MCF 10A (cell line): Measurements from ENCODE around the gene NLRP14. TPM values are rescaled to one million over a fixed set of nuclear protein-coding genes. Genes with fewer than 3 reads are reported as not detected.

ENCODE experiments used
- BruUV-seq: library from RNA; stranded (reverse); fragments of 400-500 nt; replicated peaks from 2 replicates; lab custom pipeline; 2021; lab: Mats Ljungman, UMichigan
- CTCF ChIA-PET: fragments of 300-600 bp; sonication (Branson Sonifier 250); formaldehyde crosslinking; extraction: SDS; loops from one replicate; lab custom pipeline; 2021; ENCODE audit warnings: antibody characterized with exemption, inconsistent platforms; lab: Yijun Ruan, JAX
- POLR2A ChIA-PET: fragments of 300-600, 350-650 bp; sonication (Branson Sonifier 250); formaldehyde crosslinking; extraction: SDS; loops from one replicate; lab custom pipeline; 2020; ENCODE audit warnings: antibody characterized with exemption, inconsistent platforms; lab: Yijun Ruan, JAX
- DNase-seq: peaks from one replicate; pipeline ENCODE4 v3.0.0-alpha.2; 2018; ENCODE audit not compliant: unreplicated experiment
- H3K27ac Mint-ChIP-seq: one replicate; pipeline ENCODE4 v1.8.0; 2022; ENCODE audit warnings: mild to moderate bottlenecking, low read depth, mixed read lengths; ENCODE audit not compliant: unreplicated experiment
- H3K27me3 Mint-ChIP-seq: one replicate; pipeline ENCODE4 v1.8.0; 2022; ENCODE audit warnings: mixed read lengths; ENCODE audit not compliant: insufficient read depth, unreplicated experiment
- H3K36me3 Mint-ChIP-seq: one replicate; pipeline ENCODE4 v1.8.0; 2022; ENCODE audit warnings: mild to moderate bottlenecking, moderate library complexity, mixed read lengths; ENCODE audit not compliant: insufficient read depth, unreplicated experiment
- H3K4me1 Mint-ChIP-seq: one replicate; pipeline ENCODE4 v1.8.0; 2022; ENCODE audit warnings: mixed read lengths; ENCODE audit not compliant: insufficient read depth, unreplicated experiment
- H3K4me3 Mint-ChIP-seq: one replicate; pipeline ENCODE4 v1.8.0; 2022; ENCODE audit warnings: mild to moderate bottlenecking, moderate library complexity, mixed read lengths; ENCODE audit not compliant: unreplicated experiment
- H3K9me3 Mint-ChIP-seq: one replicate; pipeline ENCODE4 v1.8.0; 2022; ENCODE audit warnings: mixed read lengths; ENCODE audit not compliant: unreplicated experiment
- CTCF ChIP-seq: fragments of 200-600 bp; IDR thresholded peaks from one replicate; pipeline ENCODE4 v1.8.0; 2022; ENCODE audit warnings: antibody characterized with exemption, mild to moderate bottlenecking; ENCODE audit not compliant: unreplicated experiment
- intact Hi-C: fragments of 100-400 bp; cut with micrococcal nuclease; formaldehyde crosslinking; loops from 2 replicates; pipeline ENCODE4 v1.14.1; 2022
- total RNA-seq: library from RNA; stranded (reverse); gene quantifications from 2 replicates; pipeline ENCODE4 v1.2.3, GENCODE V29; 2022

The NLRP14 gene
- total RNA-seq, 1 experiment from 2014 or later: not detected

DNA sequence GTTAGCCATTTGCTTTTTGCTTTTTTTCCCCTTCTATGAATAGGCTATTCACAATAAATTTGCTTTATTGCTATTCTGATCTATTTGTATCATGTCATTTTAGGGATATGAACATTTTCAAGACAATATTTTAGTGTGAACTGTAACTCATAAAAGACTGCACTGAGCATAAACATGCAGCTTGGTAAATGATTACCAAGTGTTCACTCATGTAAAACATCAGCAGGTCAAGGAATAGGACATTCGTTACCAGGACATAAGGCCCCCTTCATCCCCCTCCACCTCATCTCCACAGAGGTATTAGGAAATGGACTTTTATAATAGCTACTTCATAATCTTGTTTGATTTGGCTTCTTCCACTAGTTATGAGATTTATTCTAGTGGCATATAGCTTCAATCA, 12.4 kb downstream of the NLRP14 start:
- intact Hi-C loops: no loop called here
- Mint-ChIP-seq H3K4me1 (no peaks in the 10 kb centered on the region), H3K27me3 (peaks cover 11% of the 10 kb centered on the region), H3K4me3 (no peak overlapping the region), H3K27ac (no peak overlapping the region), H3K9me3 (no peaks in the 10 kb centered on the region), H3K36me3 (no peaks in the 10 kb centered on the region)
- BruUV-seq: no TSS peak
- DNase-seq: no peak
- POLR2A ChIA-PET: no interaction called here
- CTCF ChIA-PET: no interaction called here
- TF ChIP-seq CTCF: no peak

- DNase-seq: no peak
- no peaks in the 10 kb centered on the region for H3K36me3 Mint-ChIP-seq
- no peaks in the 10 kb centered on the region for H3K4me1 Mint-ChIP-seq
- H3K4me3 Mint-ChIP-seq: no peak overlapping the region
- no peak for TF ChIP-seq CTCF
- peaks cover 11% of the 10 kb centered on the region for H3K27me3 Mint-ChIP-seq
- no peak overlapping the region for H3K27ac Mint-ChIP-seq
- no TSS peak for BruUV-seq
- ChIA-PET POLR2A (no interaction called here), CTCF (no interaction called here)
- no peaks in the 10 kb centered on the region for H3K9me3 Mint-ChIP-seq
- intact Hi-C loops: no loop called here
Observed at GRCh38 chr11:7034019-7034418, 13.7 kb downstream of the NLRP14 start.

GRCh38 chr11:7046474-7047175, 26.3 kb downstream of the NLRP14 start:
- Mint-ChIP-seq H3K9me3 (no peaks in the 10 kb centered on the region), H3K4me1 (no peaks in the 10 kb centered on the region), H3K27ac (no peak overlapping the region), H3K4me3 (no peak overlapping the region), H3K36me3 (no peaks in the 10 kb centered on the region), H3K27me3 (no peaks in the 10 kb centered on the region)
- ChIA-PET CTCF (interaction anchor here (0.7 kb wide), 2 partner anchors 157 to 342 kb away, joined by 3 read pairs; no protein-coding TSS in a partner anchor), POLR2A (no interaction called here)
- no TSS peak for BruUV-seq
- intact Hi-C loops: no loop called here
- peak; percentile 3 for DNase-seq
- no peak for TF ChIP-seq CTCF

GRCh38 chr11:7050191-7050590, 29.9 kb downstream of the NLRP14 start:
- no peaks in the 10 kb centered on the region for H3K4me1 Mint-ChIP-seq
- TF ChIP-seq CTCF: no peak
- no peaks in the 10 kb centered on the region for H3K9me3 Mint-ChIP-seq
- no peaks in the 10 kb centered on the region for H3K36me3 Mint-ChIP-seq
- ChIA-PET POLR2A (no interaction called here), CTCF (interaction anchor here (0.6 to 0.7 kb wide), 2 partner anchors 72 to 913 kb away, joined by 3 read pairs; no protein-coding TSS in a partner anchor)
- no peaks in the 10 kb centered on the region for H3K27me3 Mint-ChIP-seq
- H3K4me3 Mint-ChIP-seq: no peak overlapping the region
- intact Hi-C loops: no loop called here
- no peak for DNase-seq
- no TSS peak for BruUV-seq
- no peak overlapping the region for H3K27ac Mint-ChIP-seq
